ENCODE data around the gene NFKB2.
A peak's percentile ranks its signal among the peaks of the same experiment; 100 is the strongest.

Gene NFKB2

GRCh38 chr10:102394079-102394800 is 1.3 kb upstream of the NFKB2 start:
- DNase-seq (ENCODE audit: extremely low read depth in 1 of 2, low read depth in 1 of 2): peak; percentile 97 to 98

- no peak for DNase-seq (ENCODE audit: extremely low read depth in 1 of 2, low read depth in 1 of 2)
Observed at GRCh38 chr10:102394801-102395399, 605 bp upstream of the NFKB2 start.

GRCh38 chr10:102396317-102396650 is 779 bp downstream of the NFKB2 start:
- DNase-seq (ENCODE audit: extremely low read depth in 1 of 2, low read depth in 1 of 2): no peak

DNA sequence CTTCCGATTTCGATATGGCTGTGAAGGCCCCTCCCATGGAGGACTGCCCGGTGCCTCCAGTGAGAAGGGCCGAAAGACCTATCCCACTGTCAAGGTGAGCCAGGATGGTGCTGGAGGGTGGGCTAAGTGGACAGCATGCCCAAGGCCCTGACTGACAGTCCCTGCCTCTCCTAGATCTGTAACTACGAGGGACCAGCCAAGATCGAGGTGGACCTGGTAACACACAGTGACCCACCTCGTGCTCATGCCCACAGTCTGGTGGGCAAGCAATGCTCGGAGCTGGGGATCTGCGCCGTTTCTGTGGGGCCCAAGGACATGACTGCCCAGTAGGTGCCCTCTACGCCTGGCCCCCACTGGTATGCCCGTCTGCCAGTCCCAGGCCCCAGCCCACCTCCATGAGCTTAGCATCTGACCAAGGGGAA is 1.2 kb downstream of the NFKB2 start:
- no peak for DNase-seq (ENCODE audit: extremely low read depth in 1 of 2, low read depth in 1 of 2)

DNA sequence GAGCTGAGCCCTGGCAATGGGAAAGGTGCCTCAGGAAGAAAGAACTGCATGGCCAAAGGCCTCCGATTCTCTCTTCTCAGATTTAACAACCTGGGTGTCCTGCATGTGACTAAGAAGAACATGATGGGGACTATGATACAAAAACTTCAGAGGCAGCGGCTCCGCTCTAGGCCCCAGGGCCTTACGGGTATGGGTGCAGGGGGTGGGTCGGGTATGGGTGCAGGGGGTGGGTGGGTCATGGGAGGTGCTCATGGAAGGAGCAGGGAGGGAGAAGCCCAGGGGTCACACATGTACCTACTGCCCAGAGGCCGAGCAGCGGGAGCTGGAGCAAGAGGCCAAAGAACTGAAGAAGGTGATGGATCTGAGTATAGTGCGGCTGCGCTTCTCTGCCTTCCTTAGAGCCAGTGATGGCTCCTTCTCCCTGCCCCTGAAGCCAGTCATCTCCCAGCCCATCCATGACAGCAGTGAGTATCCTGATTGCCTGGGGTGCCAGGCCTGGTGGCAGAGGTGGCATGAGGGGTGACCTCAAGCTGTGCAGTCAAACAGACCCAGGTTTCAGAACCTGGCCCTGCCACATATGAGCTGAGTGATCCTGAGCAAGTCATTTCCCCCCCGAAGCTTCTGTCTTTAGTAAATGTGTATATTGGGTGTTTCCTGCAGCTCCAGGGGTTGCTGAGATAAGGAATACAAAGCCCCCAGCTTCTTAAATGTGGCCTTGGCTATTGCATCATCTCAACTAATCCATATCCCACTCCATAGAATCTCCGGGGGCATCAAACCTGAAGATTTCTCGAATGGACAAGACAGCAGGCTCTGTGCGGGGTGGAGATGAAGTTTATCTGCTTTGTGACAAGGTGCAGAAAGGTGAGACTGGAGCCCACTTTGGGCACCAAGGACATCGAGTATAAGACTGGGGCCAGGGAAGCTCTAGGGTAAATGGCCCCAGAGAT is 2.0 kb downstream of the NFKB2 start:
- DNase-seq (ENCODE audit: extremely low read depth in 1 of 2, low read depth in 1 of 2): no peak

DNA sequence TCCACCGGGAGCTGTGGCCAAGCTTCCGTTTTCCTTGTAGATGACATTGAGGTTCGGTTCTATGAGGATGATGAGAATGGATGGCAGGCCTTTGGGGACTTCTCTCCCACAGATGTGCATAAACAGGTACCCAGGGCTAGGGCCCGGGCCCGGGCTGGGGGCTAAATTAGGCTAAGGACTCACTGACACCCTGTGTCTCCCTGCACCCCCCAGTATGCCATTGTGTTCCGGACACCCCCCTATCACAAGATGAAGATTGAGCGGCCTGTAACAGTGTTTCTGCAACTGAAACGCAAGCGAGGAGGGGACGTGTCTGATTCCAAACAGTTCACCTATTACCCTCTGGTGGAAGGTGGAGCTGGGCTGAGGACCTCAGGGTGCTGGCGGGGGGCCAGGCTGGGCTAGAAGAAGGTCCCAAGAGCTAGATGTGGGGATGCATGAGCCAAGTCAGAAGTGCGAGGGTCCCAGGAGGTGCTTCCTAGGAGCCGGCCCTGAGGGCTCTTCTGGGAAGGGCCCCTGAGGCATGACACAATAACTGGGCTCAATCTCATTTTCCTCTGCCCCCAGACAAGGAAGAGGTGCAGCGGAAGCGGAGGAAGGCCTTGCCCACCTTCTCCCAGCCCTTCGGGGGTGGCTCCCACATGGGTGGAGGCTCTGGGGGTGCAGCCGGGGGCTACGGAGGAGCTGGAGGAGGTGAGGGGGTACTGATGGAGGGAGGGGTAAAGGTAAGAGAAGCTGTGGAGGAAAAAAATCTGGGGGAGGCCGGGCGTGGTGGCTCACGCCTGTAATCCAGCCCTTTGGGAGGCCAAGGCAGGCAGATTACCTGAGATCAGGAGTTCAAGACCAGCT is 2.9 kb downstream of the NFKB2 start:
- DNase-seq (ENCODE audit: extremely low read depth in 1 of 2, low read depth in 1 of 2): no peak

- peak; percentile 55 to 80 for DNase-seq (ENCODE audit: extremely low read depth in 1 of 2, low read depth in 1 of 2)
Observed at GRCh38 chr10:102399217-102400021, 3.9 kb downstream of the NFKB2 start.

DNA sequence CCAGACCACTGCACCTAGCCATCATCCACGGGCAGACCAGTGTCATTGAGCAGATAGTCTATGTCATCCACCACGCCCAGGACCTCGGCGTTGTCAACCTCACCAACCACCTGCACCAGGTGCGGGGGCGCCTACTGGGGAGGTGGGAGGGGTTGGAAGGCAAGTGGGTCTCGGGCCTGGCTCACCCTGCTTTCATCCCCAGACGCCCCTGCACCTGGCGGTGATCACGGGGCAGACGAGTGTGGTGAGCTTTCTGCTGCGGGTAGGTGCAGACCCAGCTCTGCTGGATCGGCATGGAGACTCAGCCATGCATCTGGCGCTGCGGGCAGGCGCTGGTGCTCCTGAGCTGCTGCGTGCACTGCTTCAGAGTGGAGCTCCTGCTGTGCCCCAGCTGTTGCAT is 4.6 kb downstream of the NFKB2 start:
- no peak for DNase-seq (ENCODE audit: extremely low read depth in 1 of 2, low read depth in 1 of 2)

DNA sequence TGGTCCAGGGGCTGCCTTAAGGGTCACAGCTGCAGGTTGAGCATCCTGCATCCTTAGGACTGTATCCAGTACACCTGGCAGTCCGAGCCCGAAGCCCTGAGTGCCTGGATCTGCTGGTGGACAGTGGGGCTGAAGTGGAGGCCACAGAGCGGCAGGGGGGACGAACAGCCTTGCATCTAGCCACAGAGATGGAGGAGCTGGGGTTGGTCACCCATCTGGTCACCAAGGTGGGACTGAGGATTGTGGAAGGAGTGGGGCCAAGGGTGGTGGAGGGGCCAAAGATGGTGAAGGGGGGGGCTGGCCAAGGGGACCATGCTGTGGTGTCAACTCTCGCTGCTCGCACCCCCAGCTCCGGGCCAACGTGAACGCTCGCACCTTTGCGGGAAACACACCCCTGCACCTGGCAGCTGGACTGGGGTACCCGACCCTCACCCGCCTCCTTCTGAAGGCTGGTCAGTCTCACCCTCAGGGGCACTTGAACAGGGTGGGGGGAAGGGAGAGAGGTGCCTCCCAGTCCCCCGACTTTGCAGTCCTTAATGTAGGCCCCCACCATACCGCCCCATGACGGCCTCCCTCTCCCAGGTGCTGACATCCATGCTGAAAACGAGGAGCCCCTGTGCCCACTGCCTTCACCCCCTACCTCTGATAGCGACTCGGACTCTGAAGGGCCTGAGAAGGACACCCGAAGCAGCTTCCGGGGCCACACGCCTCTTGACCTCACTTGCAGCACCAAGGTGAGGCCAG is 5.3 kb downstream of the NFKB2 start:
- no peak for DNase-seq (ENCODE audit: extremely low read depth in 1 of 2, low read depth in 1 of 2)

GRCh38 chr10:102401342-102401654 is 5.8 kb downstream of the NFKB2 start:
- DNase-seq (ENCODE audit: extremely low read depth in 1 of 2, low read depth in 1 of 2): no peak

DNA sequence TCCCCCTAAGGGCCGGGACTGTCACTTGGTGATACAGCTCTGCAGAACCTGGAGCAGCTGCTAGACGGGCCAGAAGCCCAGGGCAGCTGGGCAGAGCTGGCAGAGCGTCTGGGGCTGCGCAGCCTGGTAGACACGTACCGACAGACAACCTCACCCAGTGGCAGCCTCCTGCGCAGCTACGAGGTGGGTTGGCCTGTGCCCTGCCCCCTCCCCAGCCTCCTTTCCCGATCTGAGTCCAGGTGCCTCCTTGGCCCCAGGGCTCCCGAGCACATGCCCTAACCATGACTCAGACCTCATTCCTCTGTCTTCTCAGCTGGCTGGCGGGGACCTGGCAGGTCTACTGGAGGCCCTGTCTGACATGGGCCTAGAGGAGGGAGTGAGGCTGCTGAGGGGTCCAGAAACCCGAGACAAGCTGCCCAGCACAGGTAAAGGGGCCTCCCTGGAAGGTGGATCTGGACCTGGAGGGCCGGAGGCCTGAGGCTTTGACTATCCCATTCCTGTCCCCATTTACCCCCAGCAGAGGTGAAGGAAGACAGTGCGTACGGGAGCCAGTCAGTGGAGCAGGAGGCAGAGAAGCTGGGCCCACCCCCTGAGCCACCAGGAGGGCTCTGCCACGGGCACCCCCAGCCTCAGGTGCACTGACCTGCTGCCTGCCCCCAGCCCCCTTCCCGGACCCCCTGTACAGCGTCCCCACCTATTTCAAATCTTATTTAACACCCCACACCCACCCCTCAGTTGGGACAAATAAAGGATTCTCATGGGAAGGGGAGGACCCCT is 6.4 kb downstream of the NFKB2 start:
- no peak for DNase-seq (ENCODE audit: extremely low read depth in 1 of 2, low read depth in 1 of 2)

DNA sequence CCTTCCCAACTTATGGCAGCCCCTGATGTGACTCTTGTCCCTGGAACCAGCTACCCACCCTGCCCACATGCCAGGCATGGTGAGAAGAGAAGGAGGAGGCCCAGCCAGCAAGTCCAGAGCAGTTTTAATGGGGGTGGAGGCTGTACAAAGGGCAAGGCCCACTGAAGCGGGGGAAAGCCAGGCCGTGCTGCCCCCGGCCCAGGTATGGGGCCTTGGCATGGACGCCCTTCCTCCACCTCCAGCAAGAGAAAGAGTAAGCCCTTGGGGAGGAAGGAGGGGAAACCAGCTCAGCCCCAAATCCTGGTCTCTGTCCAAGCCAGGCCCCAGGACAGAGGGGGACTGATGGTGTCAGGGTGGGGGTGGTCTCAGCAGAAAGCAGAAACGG is 7.0 kb downstream of the NFKB2 start:
- no peak for DNase-seq (ENCODE audit: extremely low read depth in 1 of 2, low read depth in 1 of 2)

DNA sequence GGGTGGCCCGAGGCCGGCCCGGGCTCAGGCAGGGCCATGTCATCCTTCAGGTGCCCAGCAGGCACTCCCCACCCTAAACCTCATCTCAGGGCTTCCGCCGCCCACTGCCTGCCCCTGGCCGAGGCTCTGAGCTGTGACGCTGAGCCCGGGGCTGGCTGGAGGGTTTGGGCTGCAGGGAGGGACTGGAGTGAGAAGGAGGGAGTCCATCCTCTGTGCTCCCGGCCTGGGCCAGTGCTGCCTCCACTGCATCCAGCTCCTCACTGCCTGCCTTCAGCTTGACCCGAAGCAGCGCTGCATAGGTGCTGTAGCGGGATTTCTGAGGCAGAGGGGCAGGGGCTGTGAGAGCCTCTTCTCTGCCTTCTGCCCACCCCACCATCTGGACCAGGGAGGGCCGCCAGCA is 7.6 kb downstream of the NFKB2 start:
- DNase-seq (ENCODE audit: extremely low read depth in 1 of 2, low read depth in 1 of 2): no peak

- DNase-seq (ENCODE audit: extremely low read depth in 1 of 2, low read depth in 1 of 2): no peak
Observed at GRCh38 chr10:102404361-102405107, 9.0 kb downstream of the NFKB2 start.

DNA sequence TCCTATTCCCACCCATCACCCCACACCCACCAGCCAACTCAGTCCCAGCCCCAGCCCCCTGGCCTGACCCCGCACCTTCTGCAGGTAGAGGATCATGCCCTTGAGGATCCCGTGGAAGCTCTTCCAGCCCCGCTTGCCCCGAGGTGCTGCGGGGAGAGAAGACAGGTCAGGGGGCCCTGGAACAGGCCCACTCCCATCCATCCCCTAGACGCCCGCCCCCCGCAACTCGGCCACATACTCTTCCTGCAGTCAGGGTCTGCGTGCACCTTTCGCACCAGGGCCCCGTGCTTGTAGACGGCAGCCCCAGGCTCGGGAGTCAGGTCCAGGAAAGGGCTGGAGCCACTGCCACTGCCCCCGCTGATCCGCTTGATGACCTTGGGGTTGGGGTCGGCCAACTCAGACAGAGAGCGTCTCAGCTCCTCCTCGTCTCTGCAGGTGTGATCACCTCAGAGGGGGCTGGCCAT is 9.6 kb downstream of the NFKB2 start:
- no peak for DNase-seq (ENCODE audit: extremely low read depth in 1 of 2, low read depth in 1 of 2)

DNA sequence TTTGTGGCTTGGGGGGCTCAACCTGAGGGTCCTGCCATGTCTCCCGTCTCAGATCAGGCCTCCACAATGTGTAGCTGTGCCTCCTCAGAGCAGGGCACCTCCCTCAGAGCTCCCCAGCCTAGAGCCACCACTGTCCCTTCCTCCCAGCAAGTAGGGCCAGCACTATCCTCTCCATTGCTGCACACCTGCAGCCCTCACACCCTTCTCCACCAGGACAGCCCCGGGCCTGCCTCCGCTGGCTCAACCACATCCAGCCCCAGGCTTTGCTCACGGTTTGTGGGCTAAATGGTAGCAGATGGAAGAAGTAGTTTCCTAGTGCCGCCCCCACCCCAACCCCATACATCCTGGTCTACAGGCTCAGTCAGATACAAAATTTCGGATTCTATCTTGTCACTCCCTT is 10.1 kb downstream of the NFKB2 start:
- DNase-seq (ENCODE audit: extremely low read depth in 1 of 2, low read depth in 1 of 2): no peak

- DNase-seq (ENCODE audit: extremely low read depth in 1 of 2, low read depth in 1 of 2): no peak
Observed at GRCh38 chr10:102406815-102407214, 11.3 kb downstream of the NFKB2 start.
